Psoas muscle (tissue), 8 donors: ENCODE results near the gene STYXL2. TPM values are rescaled to one million over a fixed set of nuclear protein-coding genes. Genes with fewer than 3 reads are reported as not detected.

Source experiments
- ATAC-seq, 4 donors: fragments of 200-7000 bp; cut with Tn5 transposase; one replicate each; pipeline ENCODE4 v1.9.1; 2020; ENCODE audit warnings: moderate library complexity in 3 of 4, mild to moderate bottlenecking in 2 of 4
- DNase-seq, 2 donors: peaks; one replicate each; pipeline ENCODE4 v3.0.0-alpha.2; 2020
- H3K27ac ChIP-seq: fragments of 200-600 bp; one replicate; pipeline ENCODE4 v1.8.0; 2022
- H3K27me3 ChIP-seq, 3 donors: fragments of 200-600 bp in 1 of 3; one replicate each; pipeline versions ENCODE4 v1.6.1 to v1.8.0; 2013 to 2022; ENCODE audit warnings: low read length in 2 of 3, mild to moderate bottlenecking in 2 of 3, moderate library complexity in 1 of 3; ENCODE audit not compliant: insufficient read depth in 3 of 3
- H3K36me3 ChIP-seq, 2 donors: fragments of 200-600 bp in 1 of 2; one replicate each; pipeline versions ENCODE4 v1.6.1 to v1.8.0; 2013 to 2022; ENCODE audit warnings: low read depth in 1 of 2, mild to moderate bottlenecking in 1 of 2, moderate library complexity in 1 of 2; ENCODE audit not compliant: insufficient read depth in 1 of 2
- H3K4me1 ChIP-seq: fragments of 200-600 bp; one replicate; pipeline ENCODE4 v1.8.0; 2022
- H3K4me3 ChIP-seq: fragments of 200-600 bp; one replicate; pipeline ENCODE4 v1.8.0; 2022; ENCODE audit warnings: mild to moderate bottlenecking
- H3K9me3 ChIP-seq: fragments of 200-600 bp; one replicate; pipeline ENCODE4 v1.8.0; 2022
- CTCF ChIP-seq: fragments of 200-600 bp; IDR thresholded peaks from one replicate; pipeline ENCODE4 v1.8.0; 2022; ENCODE audit warnings: antibody characterized with exemption
- WGBS, 3 donors: extraction: QIAGEN DNeasy Blood & Tissue Kit; methylation state at CpG; one replicate each; pipeline versions ENCODE4 v1.1.6 to v1.1.7; 2013; 5-methylcytosine and 5-hydroxymethylcytosine counted together
- intact Hi-C, 2 donors: fragments of 100-400 bp; cut with DNase I; formaldehyde crosslinking; loops; one replicate each; pipeline versions ENCODE4 v1.11.0 to v1.14.2; 2022
- polyA plus RNA-seq, 3 donors: library from polyadenylated mRNA; stranded (reverse); fragments of 200-250 nt; gene quantifications; one replicate each; pipeline ENCODE4 v1.2.3, GENCODE V29; 2013
- total RNA-seq, 4 donors: library from RNA; stranded (reverse); fragmentation: NEBNext Ultra II Directional in 2 of 4; extraction: Animal tissue kit (Norgen Biotek cat#: 25700) in 2 of 4; gene quantifications; one replicate each; pipeline versions ENCODE4 v1.2.1 to v1.2.4, GENCODE V29; 2021 to 2023
- donor health status: healthy with polysubstance abuse.
- donor health status: DM: no; HTN: no; CAD: no; lungs with moderate emphysema.
- donor health status: Bipolar disorder and iron deficiency.
- donor health status: healthy.
- donor health status: DM: yes; HTN: yes; CAD: no.
- donor health status: DM: no; HTN: no; CAD: no.
- donor health status: DM: no; HTN: no; CAD: no.
- donor health status: DM: yes; HTN: yes; CAD: no.

STYXL2 gene
- total and polyA plus RNA-seq, 7 donors: 15.2 to 205 (median 134) TPM

- ATAC-seq: peak in 1 of 4 donors; percentile 50
Measured at GRCh38 chr1:167111868-167112709, 18.2 kb downstream of the STYXL2 start.

GRCh38 chr1:167114725-167115124 lies 20.9 kb downstream of the STYXL2 start:
- Histone ChIP-seq H3K27ac (peak overlapping the region; percentile 76), H3K27me3 (no peaks in the 10 kb centered on the region), H3K9me3 (no peaks in the 10 kb centered on the region), H3K4me3 (no peak overlapping the region), H3K4me1 (peaks cover 49% of the 10 kb centered on the region), H3K36me3 (peaks cover 0 to 54% of the 10 kb centered on the region in 2 donors)
- no peak for ATAC-seq
- DNase-seq: no peak
- intact Hi-C loops: no loop called here
- TF ChIP-seq CTCF: no peak

More at GRCh38 chr1:167111868-167112709, 18.2 kb downstream of the STYXL2 start:
- Histone ChIP-seq H3K9me3 (no peaks in the 10 kb centered on the region), H3K4me3 (no peak overlapping the region), H3K27ac (peak overlapping the region; percentile 57), H3K36me3 (peaks cover 0 to 40% of the 10 kb centered on the region in 2 donors), H3K4me1 (peaks cover 56% of the 10 kb centered on the region), H3K27me3 (no peaks in the 10 kb centered on the region)
- WGBS, 3 donors: 70 to 81% (median 71%) methylated on average over 4 of the region's 4 CpGs
- DNase-seq: no peak
- intact Hi-C loops: no loop called here
- no peak for TF ChIP-seq CTCF

GRCh38 chr1:167115655-167116054 lies 21.8 kb downstream of the STYXL2 start:
- DNase-seq (no peak), ATAC-seq (peak in 1 of 4 donors; percentile 16)
- Histone ChIP-seq H3K4me1 (peaks cover 43% of the 10 kb centered on the region), H3K4me3 (no peak overlapping the region), H3K27me3 (no peaks in the 10 kb centered on the region), H3K27ac (peak overlapping the region; percentile 76), H3K9me3 (no peaks in the 10 kb centered on the region), H3K36me3 (peaks cover 0 to 63% of the 10 kb centered on the region in 2 donors)
- no peak for TF ChIP-seq CTCF
- 39 to 42% (median 39%) methylated on average over 4 to 5 of the region's 5 CpGs for WGBS, 3 donors
- intact Hi-C loops: no loop called here

GRCh38 chr1:167116174-167116573 lies 22.3 kb downstream of the STYXL2 start:
- no peak for TF ChIP-seq CTCF
- WGBS, 3 donors: 4 to 27% (median 11%) methylated on average over 1 of the region's 1 CpG
- no peak overlapping the region for H3K4me3 ChIP-seq
- DNase-seq (no peak), ATAC-seq (peak; percentile 41 to 82 (median 68))
- H3K4me1 ChIP-seq: peaks cover 43% of the 10 kb centered on the region
- H3K27me3 ChIP-seq: no peaks in the 10 kb centered on the region
- H3K36me3 ChIP-seq: peaks cover 0 to 68% of the 10 kb centered on the region in 2 donors
- H3K27ac ChIP-seq: peak overlapping the region; percentile 76
- H3K9me3 ChIP-seq: no peaks in the 10 kb centered on the region
- intact Hi-C loops: no loop called here
